ENCODE data around the gene CDKL5.

- no peak for TF ChIP-seq EZH2 (IDR thresholded peaks at IDR 0.05; ENCODE audit: borderline replicate concordance, insufficient read depth, low read depth, low read length, poor library complexity, severe bottlenecking)
- no peak for TF ChIP-seq CTCF (IDR thresholded peaks at IDR 0.05)
These were observed 250.6 kb downstream of the CDKL5 start for GRCh38 chrX:18676050-18676449.

Data from B cell (primary cell).